Thyroid gland (tissue), 4 donors: ENCODE measurements around the gene SLC43A3.

Experiments used
- POLR2A ChIP-seq, 2 donors: fragments of 450-650 bp; IDR thresholded peaks; one replicate each; pipeline ENCODE4 v1.6.1; 2017; ENCODE audit warnings: antibody characterized with exemption in 2 of 2, mild to moderate bottlenecking in 2 of 2, moderate library complexity in 1 of 2
- TF ChIP-seq, protein P1 (sequence below), 6 experiments: fragments of 200-600 bp in 3 of 6; fragments of 450-650 bp in 3 of 6; sonication (generic) in 3 of 6; IDR thresholded peaks; one replicate each; pipeline ENCODE4 v1.5.1; 2016 to 2019; ENCODE audit warnings: antibody characterized with exemption in 6 of 6, mild to moderate bottlenecking in 2 of 6, inconsistent platforms in 1 of 6, moderate library complexity in 1 of 6

DNA sequence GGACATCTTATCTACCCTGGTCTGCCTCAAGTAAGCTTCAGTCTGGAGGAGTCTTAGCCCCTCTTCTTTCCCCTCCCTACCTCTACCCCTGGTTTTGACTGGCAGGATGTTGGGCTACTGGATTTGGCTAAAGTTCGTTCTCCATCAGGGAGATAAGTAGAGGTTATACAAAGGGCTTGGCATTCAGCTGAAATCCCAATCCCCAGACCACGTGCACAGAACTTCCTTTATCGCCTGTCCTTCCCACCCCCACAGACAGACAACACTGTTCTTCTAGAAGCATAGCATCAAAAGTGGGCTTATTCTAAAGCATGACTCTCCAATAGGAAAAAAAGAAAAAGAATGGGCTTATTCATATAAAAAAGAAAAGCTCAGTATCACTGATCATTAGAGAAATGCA lies 53.8 kb downstream of the SLC43A3 start:
- TF ChIP-seq, protein P1, sequence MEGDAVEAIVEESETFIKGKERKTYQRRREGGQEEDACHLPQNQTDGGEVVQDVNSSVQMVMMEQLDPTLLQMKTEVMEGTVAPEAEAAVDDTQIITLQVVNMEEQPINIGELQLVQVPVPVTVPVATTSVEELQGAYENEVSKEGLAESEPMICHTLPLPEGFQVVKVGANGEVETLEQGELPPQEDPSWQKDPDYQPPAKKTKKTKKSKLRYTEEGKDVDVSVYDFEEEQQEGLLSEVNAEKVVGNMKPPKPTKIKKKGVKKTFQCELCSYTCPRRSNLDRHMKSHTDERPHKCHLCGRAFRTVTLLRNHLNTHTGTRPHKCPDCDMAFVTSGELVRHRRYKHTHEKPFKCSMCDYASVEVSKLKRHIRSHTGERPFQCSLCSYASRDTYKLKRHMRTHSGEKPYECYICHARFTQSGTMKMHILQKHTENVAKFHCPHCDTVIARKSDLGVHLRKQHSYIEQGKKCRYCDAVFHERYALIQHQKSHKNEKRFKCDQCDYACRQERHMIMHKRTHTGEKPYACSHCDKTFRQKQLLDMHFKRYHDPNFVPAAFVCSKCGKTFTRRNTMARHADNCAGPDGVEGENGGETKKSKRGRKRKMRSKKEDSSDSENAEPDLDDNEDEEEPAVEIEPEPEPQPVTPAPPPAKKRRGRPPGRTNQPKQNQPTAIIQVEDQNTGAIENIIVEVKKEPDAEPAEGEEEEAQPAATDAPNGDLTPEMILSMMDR (IDR thresholded peaks at IDR 0.05): no peak
- TF ChIP-seq POLR2A (IDR thresholded peaks at IDR 0.05): no peak
